HepG2 (cell line): ENCODE data around the gene FBXW5. TPM values are rescaled to one million over a fixed set of nuclear protein-coding genes. Genes with fewer than 3 reads are reported as not detected.

ENCODE experiments used
- ATAC-seq: fragments of 200-7000 bp; cut with Tn5 transposase; 3 replicates; pipeline ENCODE4 v1.9.1; 2020; ENCODE audit warnings: mild to moderate bottlenecking, moderate library complexity
- BruUV-seq: library from RNA; stranded (reverse); fragments of 400-500 nt; replicated peaks from 2 replicates; lab custom pipeline; 2021; lab: Mats Ljungman, UMichigan
- CTCF ChIA-PET: fragments of 300-600 bp; formaldehyde crosslinking; extraction: SDS; loops from one replicate; lab custom pipeline; 2021; ENCODE audit warnings: low total read pairs, inconsistent platforms, low intra/inter-chr PET ratio; lab: Yijun Ruan, JAX
- POLR2A ChIA-PET: fragments of 350-600 bp; sonication (Branson Sonifier 250); formaldehyde crosslinking; loops from one replicate; lab custom pipeline; 2020; ENCODE audit warnings: antibody characterized with exemption, inconsistent platforms; lab: Yijun Ruan, JAX
- DNase-seq: peaks from one replicate; pipeline ENCODE4 v3.0.0-alpha.2; 2015; ENCODE audit warnings: low spot score
- FAIRE-seq: peaks from 3 replicates; lab custom pipeline; 2011; peaks lifted over from hg19 to GRCh38; lab: Jason Lieb, UNC
- H2AFZ ChIP-seq: one replicate; pipeline ENCODE4 v1.6.1; 2011; ENCODE audit warnings: low read length, inconsistent platforms
- H3K27ac ChIP-seq: fragments of 300-600 bp; 3 replicates; pipeline ENCODE4 v1.8.0; 2011; ENCODE audit warnings: mixed run types, mild to moderate bottlenecking, mixed read lengths, low read length, inconsistent platforms; ENCODE audit not compliant: insufficient read depth; ENCODE audit errors: extremely low read length
- H3K27me3 ChIP-seq, 2 experiments: fragments of 200-600 bp in 1 of 2; 2 replicates in 1 of 2; 3 replicates in 1 of 2; pipeline versions ENCODE4 v1.6.0 to v1.8.0; 2011; ENCODE audit warnings: low read length in 2 of 2, mild to moderate bottlenecking in 2 of 2, moderate library complexity in 2 of 2, inconsistent platforms in 1 of 2; ENCODE audit not compliant: insufficient read depth in 2 of 2, control insufficient read depth in 1 of 2
- H3K36me3 ChIP-seq, 2 experiments: fragments of 200-600 bp in 1 of 2; replicated peaks in 1 of 2; 2 replicates in 1 of 2; 3 replicates in 1 of 2; pipeline versions ENCODE4 v1.5.1 to v1.8.0; 2011; ENCODE audit warnings: low read length in 2 of 2, inconsistent platforms in 1 of 2; ENCODE audit not compliant: insufficient read depth in 2 of 2, control insufficient read depth in 1 of 2
- H3K4me1 ChIP-seq: 2 replicates; pipeline ENCODE4 v1.5.1; 2012; ENCODE audit warnings: low read length, inconsistent platforms; ENCODE audit not compliant: insufficient read depth
- H3K4me2 ChIP-seq: 2 replicates; pipeline ENCODE4 v1.6.0; 2011; ENCODE audit warnings: low read depth, low read length, inconsistent platforms
- H3K4me3 ChIP-seq, 3 experiments: fragments of 200-600 bp in 1 of 3; sonication (generic), shearing (Covaris generic) in 1 of 3; replicated peaks in 1 of 3; 2 replicates each; pipeline ENCODE4 v1.5.1; 2011 to 2016; ENCODE audit warnings: low read length in 3 of 3, inconsistent platforms in 2 of 3, low read depth in 2 of 3, mild to moderate bottlenecking in 2 of 3, control low read depth in 1 of 3, mixed read lengths in 1 of 3; ENCODE audit not compliant: insufficient read depth in 1 of 3
- H3K79me2 ChIP-seq: one replicate; pipeline ENCODE4 v1.6.1; 2011; ENCODE audit warnings: low read length, inconsistent platforms; ENCODE audit not compliant: insufficient read depth
- H3K9ac ChIP-seq: 2 replicates; pipeline ENCODE4 v1.6.0; 2011; ENCODE audit warnings: mild to moderate bottlenecking, low read depth, low read length, inconsistent platforms; ENCODE audit not compliant: insufficient read depth
- H3K9me3 ChIP-seq: 2 replicates; pipeline ENCODE4 v1.5.1; 2012; ENCODE audit warnings: mild to moderate bottlenecking, low read length
- H4K20me1 ChIP-seq: 2 replicates; pipeline ENCODE4 v1.6.0; 2011; ENCODE audit warnings: inconsistent platforms, mild to moderate bottlenecking, low read length, moderate library complexity; ENCODE audit not compliant: insufficient read depth
- HOXA3 ChIP-seq: sonication (generic); formaldehyde crosslinking; IDR thresholded peaks from 2 replicates; pipeline ENCODE4 v1.5.0; 2020; ENCODE audit warnings: missing genetic modification reagents
- MTF1 ChIP-seq: sonication (generic); formaldehyde crosslinking; IDR thresholded peaks from 2 replicates; pipeline ENCODE4 v1.5.0; 2020; ENCODE audit warnings: missing genetic modification reagents
- REST ChIP-seq, 2 experiments: IDR thresholded peaks; 2 replicates each; pipeline ENCODE4 v1.6.1; 2011 to 2012; ENCODE audit warnings: low read length in 2 of 2, borderline replicate concordance in 1 of 2, low read depth in 1 of 2, mild to moderate bottlenecking in 1 of 2, moderate library complexity in 1 of 2
- SIN3B ChIP-seq: fragments of 150-350 bp; IDR thresholded peaks from 2 replicates; pipeline ENCODE4 v1.6.1; 2014; ENCODE audit warnings: low read length
- TOPORS ChIP-seq: sonication (generic); formaldehyde crosslinking; IDR thresholded peaks from 2 replicates; pipeline ENCODE4 v1.8.0; 2023; ENCODE audit warnings: mild to moderate bottlenecking, missing genetic modification reagents
- XBP1 ChIP-seq: sonication (generic); formaldehyde crosslinking; IDR thresholded peaks from 2 replicates; pipeline ENCODE4 v1.5.0; 2020; ENCODE audit warnings: missing genetic modification reagents
- ZFX ChIP-seq: sonication (generic); formaldehyde crosslinking; IDR thresholded peaks from 2 replicates; pipeline ENCODE4 v1.4.0; 2020; ENCODE audit warnings: mild to moderate bottlenecking, low read depth, missing genetic modification reagents, moderate library complexity
- ZNF276 ChIP-seq: sonication (generic); formaldehyde crosslinking; IDR thresholded peaks from 2 replicates; pipeline ENCODE4 v1.4.0; 2020; ENCODE audit warnings: mild to moderate bottlenecking, low read depth, missing genetic modification reagents
- ZNF484 ChIP-seq: sonication (generic); formaldehyde crosslinking; IDR thresholded peaks from 2 replicates; pipeline ENCODE4 v1.5.1; 2020; ENCODE audit warnings: mild to moderate bottlenecking, low read depth, missing genetic modification reagents, borderline replicate concordance
- WGBS: methylation state at CpG from one replicate; pipeline ENCODE4 v1.1.6; 2017; ENCODE audit warnings: low lambda C conversion rate; 5-methylcytosine and 5-hydroxymethylcytosine counted together
- in situ Hi-C: cut with HindIII; loops from 2 replicates; pipeline ENCODE4 v1.10.0; 2017; ENCODE audit warnings: low pct_unique_long_range_greater_than_20kb; ENCODE audit not compliant: extremely low pct_ligation_motif_present
- intact Hi-C: fragments of 100-400 bp; cut with micrococcal nuclease; formaldehyde crosslinking; loops from one replicate; pipeline ENCODE4 v1.10.0; 2022; ENCODE audit not compliant: unreplicated experiment
- polyA plus RNA-seq, 8 experiments: library from polyadenylated mRNA; depleted of rRNA in 3 of 8; stranded (reverse) in 7 of 8; unstranded in 1 of 8; fragments of >200 nt; fragmentation: Illumina TruSeq in 4 of 8; extraction: Trizol in 4 of 8; gene quantifications; 2 replicates each; pipeline versions ENCODE4 v1.2.1 to v1.2.3, GENCODE V29; 2011 to 2016; ENCODE audit warnings: low read depth in 4 of 8, missing spikeins in 1 of 8, mixed read lengths in 1 of 8; ENCODE audit not compliant: insufficient read depth in 1 of 8
- total RNA-seq, 5 experiments: library from RNA; depleted of rRNA; stranded (reverse); fragments of >200 nt; fragmentation: Illumina TruSeq; extraction: Trizol; gene quantifications; 2 replicates each; pipeline ENCODE4 v1.2.3, GENCODE V29; 2016; ENCODE audit warnings: low read depth in 1 of 5

Gene FBXW5
- total and polyA plus RNA-seq, 2 of the 13 experiments (the other 11 are each of a cell fraction or from before 2014, with no cell fraction given), result 52.0 to 60.4 TPM

GRCh38 chr9:136915632-136916329 is 28.8 kb downstream of the FBXW5 start (continued):
- TF ChIP-seq ZNF276 (CRISPR knock-in tag) (no peak), ZNF484 (CRISPR knock-in tag) (no peak), SIN3B (no peak)

GRCh38 chr9:136913701-136914438 is 30.7 kb downstream of the FBXW5 start:
- POLR2A ChIA-PET, result interaction anchor here (1.7 kb wide), 1 partner anchor 28 kb away, joined by 4 read pairs; the partner anchor contains the start of gene TRAF2
- no TSS peak for BruUV-seq
- CTCF ChIA-PET, result no interaction called here
- H3K79me2 ChIP-seq, result peaks cover 4% of the 10 kb centered on the region
- no peak overlapping the region for H3K4me2 ChIP-seq
- H3K27me3 ChIP-seq, result no peaks in the 10 kb centered on the region
- WGBS, result 100% methylated on average over 12 of the region's 17 CpGs
- ATAC-seq (no peak), DNase-seq (no peak), FAIRE-seq (no peak)
- no peaks in the 10 kb centered on the region for H3K4me1 ChIP-seq
- H3K36me3 ChIP-seq, result peaks cover 33 to 64% of the 10 kb centered on the region in 2 experiments
- in situ Hi-C loops, result no loop called here
- intact Hi-C loops, result no loop called here
- no peaks in the 10 kb centered on the region for H3K9me3 ChIP-seq
- TF ChIP-seq REST (IDR thresholded peaks at IDR 0.05; ENCODE audit: borderline replicate concordance in 1 of 2, low read depth in 1 of 2, low read length in 2 of 2) (no peak), XBP1 (CRISPR knock-in tag) (no peak), TOPORS (CRISPR knock-in tag) (no peak), MTF1 (no peak), HOXA3 (CRISPR knock-in tag) (no peak), ZFX (no peak)
- no peaks in the 10 kb centered on the region for H4K20me1 ChIP-seq
- H2AFZ ChIP-seq, result no peak overlapping the region
- no peak overlapping the region for H3K4me3 ChIP-seq
- no peak overlapping the region for H3K27ac ChIP-seq
- H3K9ac ChIP-seq, result no peak overlapping the region
